HG02623 (cell line): ENCODE data around the gene PMEPA1.

Source experiments
- ATAC-seq: cut with Tn5 transposase; IDR thresholded peaks from one replicate; pipeline ENCODE4 v1.9.1; 2021; ENCODE audit warnings: moderate library complexity; ENCODE audit not compliant: unreplicated experiment

Gene PMEPA1

GRCh38 chr20:57695940-57696339 lies 13.9 kb downstream of the PMEPA1 start:
- ATAC-seq: no peak

DNA sequence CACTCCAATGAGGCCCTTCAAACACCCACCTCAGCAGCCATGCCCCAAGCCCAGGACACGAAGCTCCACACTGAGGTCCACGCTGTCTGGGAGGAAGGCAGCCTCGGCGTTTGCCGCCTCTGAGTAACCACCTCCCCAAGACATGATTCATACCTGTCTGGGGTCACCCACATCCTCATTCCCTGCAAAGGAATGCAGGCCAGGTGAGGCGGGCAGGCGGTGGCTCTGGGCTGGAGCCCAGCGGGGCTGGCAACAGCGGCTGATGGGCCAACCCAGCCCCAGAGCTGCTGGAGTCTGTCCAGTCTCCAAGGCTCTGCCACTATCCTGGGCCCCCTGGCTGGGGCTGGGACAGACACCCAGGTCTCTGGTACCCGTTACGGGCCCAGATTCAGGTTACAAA lies 14.8 kb downstream of the PMEPA1 start:
- ATAC-seq: no peak

DNA sequence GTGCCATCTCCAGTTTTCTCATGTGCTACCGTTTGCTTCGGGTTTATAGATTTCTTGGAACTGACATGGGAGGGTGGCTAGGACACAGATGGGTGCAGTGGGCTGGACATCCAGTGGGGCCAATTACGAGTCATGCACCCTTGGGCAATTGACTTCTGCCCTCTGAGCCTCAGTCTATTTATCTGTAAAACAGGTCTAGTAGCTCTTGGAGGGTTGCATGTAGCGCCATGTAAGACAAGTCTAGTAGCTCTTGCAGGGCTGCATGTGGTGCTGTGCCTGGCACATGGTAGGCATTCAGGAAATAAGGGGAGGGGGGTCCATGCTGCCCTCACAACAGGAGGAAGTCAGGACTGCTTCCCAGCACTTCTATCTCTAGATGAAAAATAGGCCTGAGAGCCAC lies 15.3 kb downstream of the PMEPA1 start:
- ATAC-seq: no peak

DNA sequence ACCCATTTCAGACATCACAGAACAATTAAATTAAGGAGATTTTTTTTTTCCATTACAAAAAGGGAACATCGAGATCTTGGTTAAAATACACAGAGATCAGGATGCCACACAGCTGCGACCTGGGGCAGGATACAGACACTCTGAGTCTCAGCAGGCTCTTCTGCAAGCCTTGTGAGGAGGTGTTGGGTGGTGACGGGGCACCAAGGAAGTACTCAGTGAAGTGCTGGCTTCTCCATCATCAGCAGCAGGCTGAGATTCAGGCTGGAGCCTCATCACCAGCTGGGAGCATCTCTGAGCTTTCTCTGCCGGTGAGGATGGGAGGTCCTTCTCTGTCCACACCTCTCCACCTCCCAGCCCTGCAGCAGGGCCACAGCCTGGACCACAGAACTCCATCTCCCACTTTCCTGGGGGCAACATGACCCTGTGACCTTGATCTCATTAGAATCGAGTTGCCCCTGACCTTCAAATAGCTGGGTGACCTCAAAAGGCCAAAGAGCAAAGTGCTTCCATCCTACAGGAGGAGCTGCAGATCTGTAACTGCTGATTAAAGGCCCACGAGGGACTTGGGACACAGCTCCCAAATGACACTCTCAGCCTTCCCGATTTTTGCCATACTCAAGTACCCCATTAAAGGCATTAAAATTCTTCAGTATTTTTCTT lies 16.0 kb downstream of the PMEPA1 start:
- ATAC-seq: no peak

DNA sequence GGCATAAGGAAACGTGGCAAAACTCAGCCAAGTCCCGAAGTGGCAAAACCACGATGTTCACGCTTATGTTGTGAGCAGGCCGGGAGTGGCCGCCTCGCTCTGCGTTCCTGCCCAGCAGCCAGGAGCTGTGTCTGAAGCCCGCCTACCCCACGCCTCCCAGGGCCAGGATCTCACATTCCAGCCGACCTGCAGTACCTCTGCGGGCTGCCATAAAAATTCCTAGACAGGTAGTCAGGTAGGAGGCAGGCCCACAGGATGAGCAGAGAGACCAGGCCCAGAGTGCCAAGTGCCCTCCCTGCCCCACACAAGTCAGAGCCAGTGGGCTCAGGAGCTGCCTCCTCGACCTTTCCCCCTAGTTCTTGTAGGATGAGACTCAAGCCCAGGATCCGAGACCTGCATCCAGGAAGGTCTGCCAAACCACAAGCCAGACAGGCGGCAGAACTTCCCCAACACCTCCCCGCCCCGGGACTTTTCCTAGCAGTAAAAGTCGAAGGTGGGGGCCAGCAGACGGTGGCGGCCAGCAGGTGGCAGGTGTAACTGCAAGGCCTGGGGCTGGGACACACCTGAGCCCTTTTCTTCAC lies 16.7 kb downstream of the PMEPA1 start:
- no peak for ATAC-seq

DNA sequence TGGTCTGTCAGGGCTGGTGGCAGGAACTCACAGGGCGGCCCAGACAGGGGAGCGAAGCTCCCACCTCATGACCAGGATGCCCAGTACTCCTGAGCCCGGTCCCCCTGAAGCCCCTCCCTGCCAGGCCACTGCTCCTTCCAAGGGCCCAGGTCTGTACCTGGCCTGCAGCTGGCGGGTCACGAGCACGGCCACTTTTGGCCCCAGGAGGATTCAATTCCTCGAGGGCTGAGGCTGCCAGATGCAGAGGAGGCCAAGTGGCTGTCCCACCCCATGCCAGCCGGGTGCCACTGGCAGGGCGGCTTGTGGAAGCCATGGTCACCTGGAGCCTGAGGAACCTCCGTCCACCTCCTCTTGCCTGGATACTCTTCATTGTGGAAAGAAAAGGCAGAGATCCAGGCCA lies 17.4 kb downstream of the PMEPA1 start:
- no peak for ATAC-seq

GRCh38 chr20:57691699-57692098 lies 18.1 kb downstream of the PMEPA1 start:
- no peak for ATAC-seq

DNA sequence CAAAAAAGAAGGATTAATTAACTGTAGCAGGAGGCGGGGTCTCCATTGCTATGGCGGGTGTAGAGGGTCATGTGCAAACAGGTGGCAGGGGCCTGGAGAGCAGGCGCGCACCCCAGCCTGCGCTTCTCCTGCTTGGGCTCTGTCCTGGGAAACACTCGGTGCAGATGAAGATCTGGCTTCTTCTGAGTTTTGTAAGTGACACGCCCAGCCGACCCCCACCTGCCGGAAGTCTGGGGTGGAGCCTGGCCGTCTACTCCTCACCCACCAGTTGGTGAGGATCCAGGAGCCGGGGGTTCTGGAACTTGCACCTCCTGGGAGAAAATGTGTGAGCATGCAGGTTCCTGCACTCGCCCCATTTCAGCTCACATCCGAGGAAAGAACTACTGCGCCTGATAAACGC lies 19.3 kb downstream of the PMEPA1 start:
- no peak for ATAC-seq

GRCh38 chr20:57689745-57690481 lies 19.9 kb downstream of the PMEPA1 start:
- no peak for ATAC-seq

GRCh38 chr20:57688864-57689263 lies 21.0 kb downstream of the PMEPA1 start:
- ATAC-seq: no peak

GRCh38 chr20:57688295-57688694 lies 21.5 kb downstream of the PMEPA1 start:
- no peak for ATAC-seq

DNA sequence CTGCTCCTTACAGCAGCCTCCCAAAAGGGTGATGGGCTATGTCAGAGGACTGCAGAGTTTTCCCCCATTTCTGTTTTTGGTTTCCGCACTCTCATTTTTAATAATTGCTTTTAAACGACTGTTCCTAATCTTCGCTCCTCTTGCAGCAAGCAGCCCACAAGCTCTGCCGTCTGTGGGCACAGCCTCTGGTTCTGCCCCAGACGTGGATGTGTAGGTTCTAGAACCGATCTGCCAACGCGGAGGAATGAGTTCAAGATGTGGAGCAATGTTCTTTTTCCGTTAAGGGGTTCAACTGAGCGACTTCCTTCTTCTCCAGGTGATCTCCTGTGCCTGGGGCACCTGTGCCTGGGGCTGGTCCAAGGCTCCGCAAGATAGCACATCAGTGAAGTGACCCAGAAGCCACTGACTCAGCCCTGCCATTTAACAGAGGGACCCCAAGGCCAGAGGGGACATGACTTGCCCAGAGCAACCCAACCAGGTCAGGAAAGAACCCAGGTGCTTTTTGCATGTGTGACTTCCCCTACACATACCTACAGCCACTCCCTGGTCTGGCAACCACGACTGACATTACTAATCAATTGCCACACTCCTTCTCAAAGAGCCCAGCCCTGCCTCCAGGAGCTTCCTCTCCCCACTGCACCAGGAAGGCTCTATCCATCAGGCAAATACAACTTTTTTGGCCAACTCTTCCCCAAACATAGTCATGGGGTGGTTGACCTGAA lies 22.7 kb downstream of the PMEPA1 start:
- ATAC-seq: no peak

DNA sequence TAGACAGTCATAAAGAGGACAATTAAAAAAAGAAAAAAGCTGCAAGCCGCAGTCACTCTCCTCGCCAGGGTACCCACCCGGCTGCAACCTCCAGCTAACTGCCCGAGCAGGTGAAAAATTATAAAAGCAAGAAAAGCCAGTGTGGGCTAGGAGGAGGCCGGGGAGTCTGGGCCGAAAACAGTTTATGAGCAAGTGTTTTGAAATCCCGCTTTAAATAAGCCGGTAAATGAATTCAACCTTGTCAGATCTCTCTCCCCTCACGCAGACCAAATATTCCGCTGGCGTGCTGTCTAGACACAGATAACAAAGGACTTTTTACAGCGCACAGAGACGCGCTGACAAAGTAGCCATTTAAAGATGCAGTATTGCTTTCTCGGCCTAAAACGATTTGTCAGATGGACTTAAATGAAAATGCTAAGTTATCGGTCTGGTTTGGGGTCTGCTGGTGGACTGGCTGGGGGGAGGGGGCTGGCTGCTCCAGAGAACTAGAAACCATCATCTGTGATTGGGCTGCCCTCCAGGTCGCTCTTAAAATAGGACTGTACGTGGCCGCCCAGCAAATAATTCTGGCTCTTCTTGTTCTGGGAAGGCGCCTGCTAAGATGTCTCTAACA lies 24.6 kb downstream of the PMEPA1 start:
- no peak for ATAC-seq

DNA sequence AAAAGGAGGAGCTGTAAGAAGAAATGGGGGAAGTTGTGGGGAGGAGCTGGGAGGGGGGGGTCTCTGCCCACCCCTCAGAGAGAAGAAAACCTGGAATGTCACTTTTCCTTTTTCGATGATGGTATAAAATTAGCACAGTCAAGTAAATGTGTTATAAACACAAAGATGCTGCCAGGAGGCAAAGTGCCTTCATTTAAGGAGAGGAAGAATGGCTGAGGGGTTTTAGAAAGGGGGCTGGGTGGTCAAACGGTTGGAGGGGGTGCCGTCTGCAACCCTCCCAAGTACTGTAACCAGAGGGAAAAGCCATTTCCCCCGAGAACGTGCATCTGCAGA lies 25.0 kb downstream of the PMEPA1 start:
- no peak for ATAC-seq

GRCh38 chr20:57683881-57684807 lies 25.7 kb downstream of the PMEPA1 start:
- ATAC-seq: no peak

DNA sequence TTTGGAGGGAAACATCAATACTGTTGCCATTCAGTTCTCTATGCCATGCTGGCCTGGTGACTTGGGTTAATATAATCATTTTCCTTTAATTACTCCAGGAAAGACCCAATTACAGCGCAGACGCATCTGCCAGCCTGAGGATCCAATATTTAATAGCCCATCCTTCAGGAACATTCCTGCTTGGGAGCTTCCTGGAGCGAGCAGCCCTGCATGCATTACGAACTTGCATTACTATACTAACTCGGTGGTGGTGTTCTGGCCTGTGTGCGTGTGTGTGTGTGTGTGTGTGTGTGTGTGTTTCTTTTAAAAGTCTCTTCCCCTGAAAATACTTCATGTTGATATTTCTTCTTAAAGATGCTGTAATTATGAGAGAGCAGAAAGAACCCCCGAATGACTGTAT lies 26.5 kb downstream of the PMEPA1 start:
- no peak for ATAC-seq

- peak; percentile 32 for ATAC-seq
Observed at GRCh38 chr20:57682184-57683101, 27.4 kb downstream of the PMEPA1 start.

DNA sequence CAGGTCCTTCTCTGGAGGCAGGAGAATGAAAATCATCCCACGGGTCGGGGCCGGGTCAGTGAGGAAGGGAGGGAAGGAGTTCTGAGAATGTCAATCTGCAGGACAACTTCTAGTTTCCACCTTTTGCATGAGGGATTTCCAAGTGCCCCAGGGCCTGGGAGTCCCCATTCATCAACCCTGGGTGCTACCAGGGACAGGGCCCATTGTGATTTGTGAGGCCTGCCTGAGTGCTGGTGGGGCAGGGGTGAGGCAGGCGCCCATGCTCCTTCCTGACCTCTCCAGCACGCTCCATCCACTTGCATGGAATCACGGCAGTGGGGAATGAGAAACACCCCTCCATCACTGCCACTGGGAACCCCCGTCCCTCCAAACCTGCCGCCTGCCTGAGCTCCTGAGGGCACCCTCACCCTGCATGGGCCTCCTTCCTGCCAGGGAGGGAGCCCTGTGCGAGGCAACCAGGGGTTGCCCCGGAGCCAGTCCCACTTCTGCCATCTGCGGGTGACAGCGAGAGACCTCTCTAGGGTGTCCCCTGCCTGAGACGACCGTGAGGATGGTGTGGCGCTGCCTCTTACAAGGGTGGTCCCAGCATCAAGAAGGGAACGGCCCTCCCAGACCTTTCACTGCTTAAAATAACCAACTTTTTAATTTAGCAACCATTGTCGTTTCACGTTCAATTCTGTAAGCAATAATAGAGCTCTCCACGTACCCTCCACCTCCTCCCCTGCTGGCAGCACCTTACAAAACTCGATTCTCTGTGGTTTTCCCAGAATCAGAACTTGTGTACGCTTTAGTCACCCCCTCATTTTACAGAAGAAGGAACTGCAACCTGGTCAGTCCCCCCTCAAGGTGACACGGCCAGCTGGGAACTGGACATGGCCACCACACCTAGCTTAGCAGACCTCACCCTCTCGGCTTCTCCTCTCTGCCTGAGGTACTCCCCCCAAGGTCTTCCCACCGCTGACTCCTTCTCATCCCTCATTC lies 28.6 kb downstream of the PMEPA1 start:
- no peak for ATAC-seq
